Fibroblast of peridontal ligament (primary cell): ENCODE measurements around the gene SND1.
A peak's percentile ranks its signal among the peaks of the same experiment; 100 is the strongest.

ENCODE experiments used
- DNase-seq: peaks from one replicate; pipeline ENCODE4 v3.0.0-alpha.2; 2010; ENCODE audit errors: extremely low read depth

Gene SND1

GRCh38 chr7:128019288-128019687 lies 367.3 kb downstream of the SND1 start:
- DNase-seq: no peak

GRCh38 chr7:128020159-128020558 lies 368.2 kb downstream of the SND1 start:
- DNase-seq: no peak

GRCh38 chr7:128021366-128021765 lies 369.4 kb downstream of the SND1 start:
- no peak for DNase-seq

- DNase-seq: peak; percentile 80
Measured at GRCh38 chr7:128022631-128023532, 370.9 kb downstream of the SND1 start.

- no peak for DNase-seq
Measured at GRCh38 chr7:128024151-128024550, 372.2 kb downstream of the SND1 start.

GRCh38 chr7:128025380-128025779 lies 373.4 kb downstream of the SND1 start:
- DNase-seq: no peak

GRCh38 chr7:128025819-128026218 lies 373.8 kb downstream of the SND1 start:
- no peak for DNase-seq

GRCh38 chr7:128026551-128026950 lies 374.6 kb downstream of the SND1 start:
- DNase-seq: no peak

- DNase-seq: no peak
Measured at GRCh38 chr7:128027485-128027980, 375.5 kb downstream of the SND1 start.

GRCh38 chr7:128029405-128029995 lies 377.5 kb downstream of the SND1 start:
- no peak for DNase-seq

- DNase-seq: no peak
Measured at GRCh38 chr7:128030263-128030653, 378.3 kb downstream of the SND1 start.

- DNase-seq: peak; percentile 25
Measured at GRCh38 chr7:128030654-128031611, 378.9 kb downstream of the SND1 start, which contains the start of gene LRRC4. TSS of gene LRRC4 (minus strand) at chr7:128031437. CDS start at chr7:128030640, 797 bp downstream.

GRCh38 chr7:128031901-128032604 lies 380.1 kb downstream of the SND1 start:
- DNase-seq: peak; percentile 85

GRCh38 chr7:128032605-128033235 lies 380.7 kb downstream of the SND1 start:
- no peak for DNase-seq

- no peak for DNase-seq
Measured at GRCh38 chr7:128033246-128033645, 381.3 kb downstream of the SND1 start.

GRCh38 chr7:128034825-128035224 lies 382.8 kb downstream of the SND1 start:
- no peak for DNase-seq

- no peak for DNase-seq
Measured at GRCh38 chr7:128035712-128036111, 383.7 kb downstream of the SND1 start.

- DNase-seq: no peak
Measured at GRCh38 chr7:128036226-128036940, 384.4 kb downstream of the SND1 start.

GRCh38 chr7:128037081-128037480 lies 385.1 kb downstream of the SND1 start:
- DNase-seq: no peak
